Measurements from ENCODE around the gene CFAP161.

- TF ChIP-seq CTCF (conservative IDR thresholded peaks at IDR 0.05; ENCODE audit: low read length) (no peak), EZH2phosphoT487 (IDR thresholded peaks at IDR 0.05; ENCODE audit: borderline replicate concordance) (no peak)
Observed at GRCh38 chr15:81095690-81096365, 38.2 kb upstream of the CFAP161 start.

Data from Loucy (cell line).